B cell (primary cell): ENCODE results near the gene UBTD1. TPM values are rescaled to one million over a fixed set of nuclear protein-coding genes. Genes with fewer than 3 reads are reported as not detected.

Source experiments
- ATAC-seq: fragments of 200-7000 bp; cut with Tn5 transposase; one replicate; pipeline ENCODE4 v1.10.0; 2021; ENCODE audit warnings: low read depth, mild to moderate bottlenecking, moderate number of reproducible peaks, moderate library complexity
- CTCF ChIA-PET: fragments of 350-600 bp; sonication (Branson Sonifier 250); formaldehyde crosslinking; loops from one replicate; lab custom pipeline; 2021; ENCODE audit warnings: antibody characterized with exemption, inconsistent platforms; lab: Charles Lee
- POLR2A ChIA-PET: fragments of 350-600 bp; sonication (Branson Sonifier 250); formaldehyde crosslinking; loops from one replicate; lab custom pipeline; 2021; ENCODE audit warnings: antibody characterized with exemption; lab: Charles Lee
- DNase-seq: peaks from one replicate; pipeline ENCODE4 v3.0.0; 2013
- H2AFZ ChIP-seq: 2 replicates; pipeline ENCODE4 v1.6.1; 2012; ENCODE audit warnings: mild to moderate bottlenecking, low read depth, low read length; ENCODE audit not compliant: insufficient read depth, poor library complexity, severe bottlenecking
- H3K27ac ChIP-seq, 2 donors: 1 replicate in 1 of 2; 2 replicates in 1 of 2; pipeline ENCODE4 v1.5.1; 2012 to 2013; ENCODE audit warnings: low read length in 2 of 2, mild to moderate bottlenecking in 2 of 2, moderate library complexity in 1 of 2
- H3K27me3 ChIP-seq, 4 experiments: fragments of 200-600 bp in 1 of 4; sonication (generic) in 1 of 4; replicated peaks in 1 of 4; 1 replicate in 2 of 4; 2 replicates in 2 of 4; pipeline versions ENCODE4 v1.6.1 to v1.7.0; 2013 to 2016; ENCODE audit warnings: low read length in 3 of 4, mild to moderate bottlenecking in 2 of 4, mixed read lengths in 1 of 4, moderate library complexity in 1 of 4; ENCODE audit not compliant: insufficient read depth in 4 of 4, control insufficient read depth in 3 of 4; ENCODE audit errors: control extremely low read depth in 1 of 4
- H3K36me3 ChIP-seq, 2 experiments: replicated peaks in 1 of 2; 1 replicate in 1 of 2; 2 replicates in 1 of 2; pipeline versions ENCODE4 v1.6.1 to v1.7.1; 2013; ENCODE audit warnings: low read length in 1 of 2; ENCODE audit not compliant: insufficient read depth in 2 of 2, control insufficient read depth in 1 of 2; ENCODE audit errors: control extremely low read depth in 1 of 2, extremely low read depth in 1 of 2
- H3K4me1 ChIP-seq, 2 donors: fragments of 200-600 bp in 1 of 2; sonication (generic) in 1 of 2; 1 replicate in 1 of 2; 2 replicates in 1 of 2; pipeline versions ENCODE4 v1.5.1 to v1.6.1; 2013 to 2017; ENCODE audit warnings: low read length in 2 of 2; ENCODE audit not compliant: control insufficient read depth in 2 of 2, insufficient read depth in 2 of 2
- H3K4me2 ChIP-seq: replicated peaks from 2 replicates; pipeline ENCODE3; 2012; ENCODE audit warnings: mild to moderate bottlenecking, low read depth, low read length; ENCODE audit not compliant: poor library complexity, severe bottlenecking
- H3K4me3 ChIP-seq, 5 experiments: fragments of 200-600 bp in 1 of 5; sonication (generic) in 1 of 5; 1 replicate in 3 of 5; 2 replicates in 2 of 5; pipeline versions ENCODE4 v1.5.1 to v1.7.0; 2011 to 2016; ENCODE audit warnings: low read length in 4 of 5, mild to moderate bottlenecking in 4 of 5, low read depth in 2 of 5, control low read depth in 1 of 5, moderate library complexity in 1 of 5; ENCODE audit not compliant: insufficient read depth in 1 of 5; ENCODE audit errors: control extremely low read depth in 1 of 5, extremely low read depth in 1 of 5
- H3K79me2 ChIP-seq: fragments of 200-600 bp; sonication (generic); one replicate; pipeline ENCODE4 v1.6.0; 2016; ENCODE audit warnings: low read length; ENCODE audit not compliant: control insufficient read depth, insufficient read depth
- H3K9ac ChIP-seq: fragments of 200-600 bp; sonication (generic); 2 replicates; pipeline ENCODE4 v1.6.1; 2017; ENCODE audit warnings: mild to moderate bottlenecking, low read length, moderate library complexity
- H3K9me3 ChIP-seq, 3 donors: one replicate each; pipeline versions ENCODE4 v1.6.1 to v1.7.1; 2013; ENCODE audit warnings: low read length in 2 of 3; ENCODE audit not compliant: control insufficient read depth in 2 of 3, insufficient read depth in 1 of 3; ENCODE audit errors: control extremely low read depth in 1 of 3
- H4K20me1 ChIP-seq: 2 replicates; pipeline ENCODE4 v1.6.0; 2012; ENCODE audit warnings: mild to moderate bottlenecking, low read length; ENCODE audit not compliant: insufficient read depth, control insufficient read depth, poor library complexity, severe bottlenecking
- H3K27ac Mint-ChIP-seq: one replicate; pipeline ENCODE4 v1.8.0; 2021; ENCODE audit warnings: mixed read lengths
- H3K27me3 Mint-ChIP-seq: one replicate; pipeline ENCODE4 v1.8.0; 2021; ENCODE audit warnings: mixed read lengths
- H3K4me1 Mint-ChIP-seq: one replicate; pipeline ENCODE4 v1.8.0; 2021; ENCODE audit warnings: mixed read lengths
- H3K4me3 Mint-ChIP-seq: one replicate; pipeline ENCODE4 v1.8.0; 2021; ENCODE audit warnings: mixed read lengths
- H3K9me3 Mint-ChIP-seq: one replicate; pipeline ENCODE4 v1.8.0; 2022; ENCODE audit warnings: mixed read lengths; ENCODE audit not compliant: insufficient read depth
- EZH2 ChIP-seq: IDR thresholded peaks from 2 replicates; pipeline ENCODE4 v1.6.1; 2012; ENCODE audit warnings: borderline replicate concordance, low read depth, mild to moderate bottlenecking, moderate library complexity, low read length; ENCODE audit not compliant: insufficient read depth, poor library complexity, severe bottlenecking
- WGBS: methylation state at CpG from one replicate; pipeline ENCODE4 v1.1.5; 2013; ENCODE audit warnings: missing lambda C conversion rate; ENCODE audit not compliant: insufficient coverage; 5-methylcytosine and 5-hydroxymethylcytosine counted together
- intact Hi-C: fragments of 100-400 bp; cut with micrococcal nuclease; formaldehyde crosslinking; loops from one replicate; pipeline ENCODE4 v1.10.0; 2022
- polyA plus RNA-seq: library from polyadenylated mRNA; depleted of rRNA; stranded (reverse); fragments of >200 nt; gene quantifications from 2 replicates; pipeline ENCODE4 v1.2.3, GENCODE V29; 2012
- total RNA-seq, 2 donors: library from RNA; stranded (reverse); fragments of 120-200 nt in 1 of 2; gene quantifications; 1 replicate in 1 of 2; 2 replicates in 1 of 2; pipeline versions ENCODE4 v1.2.3 to v1.2.4, GENCODE V29; 2013 to 2022
- TF ChIP-seq, protein P1 (sequence below): fragments of 200-600 bp; IDR thresholded peaks from one replicate; pipeline ENCODE4 v1.8.0; 2022; ENCODE audit warnings: antibody characterized with exemption, mild to moderate bottlenecking

UBTD1 gene
- total and polyA plus RNA-seq, 2 donors (not counting 1 experiment from before 2014, with no cell fraction given), result 1.3 to 1.8 TPM

DNA sequence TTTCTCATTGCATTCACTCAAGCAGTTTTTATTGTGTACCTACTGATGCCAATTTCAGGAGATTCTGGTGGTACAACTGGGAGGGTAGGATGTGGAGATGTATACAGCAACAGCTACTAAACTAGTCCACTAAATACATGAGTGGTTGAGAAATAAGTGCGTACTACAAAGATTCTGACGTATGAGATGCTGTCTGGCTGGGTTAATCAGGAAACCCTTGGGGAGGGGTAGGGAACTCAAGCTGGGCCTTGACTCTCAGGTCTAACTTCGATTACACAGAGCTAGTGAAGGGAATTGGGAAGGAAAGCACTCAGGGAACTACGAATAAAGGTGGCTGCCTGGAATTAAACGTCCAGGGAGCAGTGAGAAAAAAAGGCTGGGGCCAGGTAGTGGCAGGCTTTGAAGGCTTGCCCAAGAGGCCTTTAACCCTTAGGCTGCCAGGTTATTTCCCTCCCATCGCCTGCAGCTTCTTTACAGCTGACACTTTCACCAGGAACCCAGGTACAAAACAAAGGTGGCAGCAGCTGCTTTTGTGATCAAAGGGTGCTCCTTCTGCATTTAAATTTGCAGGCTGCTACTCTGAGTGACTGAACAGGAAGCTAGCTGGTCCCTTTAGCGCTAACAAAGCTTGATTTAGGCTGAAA is 3.7 kb upstream of the UBTD1 start:
- ATAC-seq, result no peak
- no peak overlapping the region for H3K27ac ChIP-seq
- peaks cover 81% of the 10 kb centered on the region for H3K79me2 ChIP-seq
- no peaks in the 10 kb centered on the region for H3K9me3 ChIP-seq
- intact Hi-C loops, result loop anchor here (5.0 kb wide), 1 partner anchor 1933 kb away; the partner anchor contains the start of gene SORBS1
- Mint-ChIP-seq H3K9me3 (no peaks in the 10 kb centered on the region), H3K4me3 (no peak overlapping the region), H3K4me1 (peaks cover 48% of the 10 kb centered on the region), H3K27me3 (peaks cover 3% of the 10 kb centered on the region), H3K27ac (no peak overlapping the region)
- H3K9ac ChIP-seq, result no peak overlapping the region
- H3K4me1 ChIP-seq, result peaks cover 18 to 24% of the 10 kb centered on the region in 2 donors
- peaks cover 55% of the 10 kb centered on the region for H4K20me1 ChIP-seq
- TF ChIP-seq, protein P1, sequence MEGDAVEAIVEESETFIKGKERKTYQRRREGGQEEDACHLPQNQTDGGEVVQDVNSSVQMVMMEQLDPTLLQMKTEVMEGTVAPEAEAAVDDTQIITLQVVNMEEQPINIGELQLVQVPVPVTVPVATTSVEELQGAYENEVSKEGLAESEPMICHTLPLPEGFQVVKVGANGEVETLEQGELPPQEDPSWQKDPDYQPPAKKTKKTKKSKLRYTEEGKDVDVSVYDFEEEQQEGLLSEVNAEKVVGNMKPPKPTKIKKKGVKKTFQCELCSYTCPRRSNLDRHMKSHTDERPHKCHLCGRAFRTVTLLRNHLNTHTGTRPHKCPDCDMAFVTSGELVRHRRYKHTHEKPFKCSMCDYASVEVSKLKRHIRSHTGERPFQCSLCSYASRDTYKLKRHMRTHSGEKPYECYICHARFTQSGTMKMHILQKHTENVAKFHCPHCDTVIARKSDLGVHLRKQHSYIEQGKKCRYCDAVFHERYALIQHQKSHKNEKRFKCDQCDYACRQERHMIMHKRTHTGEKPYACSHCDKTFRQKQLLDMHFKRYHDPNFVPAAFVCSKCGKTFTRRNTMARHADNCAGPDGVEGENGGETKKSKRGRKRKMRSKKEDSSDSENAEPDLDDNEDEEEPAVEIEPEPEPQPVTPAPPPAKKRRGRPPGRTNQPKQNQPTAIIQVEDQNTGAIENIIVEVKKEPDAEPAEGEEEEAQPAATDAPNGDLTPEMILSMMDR, result no peak
- TF ChIP-seq EZH2, result no peak
- no peak overlapping the region for H2AFZ ChIP-seq
- no peak for DNase-seq
- no peak overlapping the region for H3K4me2 ChIP-seq
- ChIA-PET CTCF (interaction anchor here (0.9 kb wide), 1 partner anchor 29 kb away, joined by 3 read pairs; no protein-coding TSS in a partner anchor), POLR2A (no interaction called here)
- peaks cover 0 to 10% (median 4%) of the 10 kb centered on the region in 4 experiments for H3K27me3 ChIP-seq
- H3K36me3 ChIP-seq, result peaks cover 0 to 6% of the 10 kb centered on the region in 2 experiments
- WGBS, result 70% methylated on average over 7 of the region's 7 CpGs
- H3K4me3 ChIP-seq, result no peak overlapping the region

GRCh38 chr10:97497572-97498075 is 1.1 kb upstream of the UBTD1 start:
- Histone ChIP-seq H2AFZ (peak overlapping the region; percentile 97), H3K9me3 (no peaks in the 10 kb centered on the region), H3K27me3 (peaks cover 0 to 24% (median 16%) of the 10 kb centered on the region in 4 experiments), H3K4me3 (peak overlapping the region; percentile 92 to 98 (median 96)), H3K4me2 (peak overlapping the region; percentile 97), H3K4me1 (peaks cover 21% of the 10 kb centered on the region in 2 donors), H3K9ac (peak overlapping the region; percentile 95), H3K36me3 (peaks cover 0 to 6% of the 10 kb centered on the region in 2 experiments), H3K27ac (peak overlapping the region; percentile 77 to 91), H3K79me2 (peaks cover 55% of the 10 kb centered on the region), H4K20me1 (peaks cover 33% of the 10 kb centered on the region)
- H3K4me1 Mint-ChIP-seq, result peaks cover 38% of the 10 kb centered on the region
- ChIA-PET POLR2A (interaction anchor here (1.1 kb wide), 1 partner anchor 30 kb away, joined by 3 read pairs; no protein-coding TSS in a partner anchor), CTCF (no interaction called here)
- H3K27ac Mint-ChIP-seq, result peak overlapping the region; percentile 99
- TF ChIP-seq, protein P1, result no peak
- no peak for TF ChIP-seq EZH2
- intact Hi-C loops, result loop anchor here (1.0 to 5.0 kb wide), 7 partner anchors 51 to 1935 kb away; partner anchors contain the start of genes ARHGAP19, EXOSC1, MORN4 and PGAM1
- H3K4me3 Mint-ChIP-seq, result peak overlapping the region; percentile 99
- H3K9me3 Mint-ChIP-seq, result no peaks in the 10 kb centered on the region
- ATAC-seq (no peak), DNase-seq (peak; percentile 68)
- H3K27me3 Mint-ChIP-seq, result peaks cover 26% of the 10 kb centered on the region
- 0% methylated on average over 19 of the region's 22 CpGs for WGBS
